Glomerular visceral epithelial cell (primary cell): ENCODE data around the gene AKAP6.
A peak's percentile ranks its signal among the peaks of the same experiment; 100 is the strongest.

Source experiments
- DNase-seq: peaks from one replicate; pipeline ENCODE4 v3.0.0-alpha.2; 2016; ENCODE audit errors: extremely low spot score

The AKAP6 gene

DNA sequence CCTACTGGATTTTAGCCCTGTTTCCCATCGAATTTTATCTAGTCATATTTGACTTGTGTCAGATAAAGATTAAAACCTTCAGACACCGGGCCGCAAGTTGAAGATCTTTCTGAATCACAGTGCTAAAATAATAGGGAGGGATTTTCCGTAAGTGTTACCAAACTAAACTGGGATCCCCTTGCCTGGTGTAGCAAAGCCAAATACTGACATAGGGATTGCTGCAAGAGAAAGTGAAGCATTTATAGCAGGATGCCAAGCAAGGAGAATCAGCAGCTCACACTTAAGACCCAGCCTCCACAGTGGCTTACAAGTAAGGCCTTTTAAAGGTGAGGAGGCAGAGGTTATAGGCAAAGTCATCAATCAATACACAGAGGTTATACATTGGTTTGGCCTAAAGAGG is 147.4 kb downstream of the AKAP6 start:
- DNase-seq, result no peak

DNA sequence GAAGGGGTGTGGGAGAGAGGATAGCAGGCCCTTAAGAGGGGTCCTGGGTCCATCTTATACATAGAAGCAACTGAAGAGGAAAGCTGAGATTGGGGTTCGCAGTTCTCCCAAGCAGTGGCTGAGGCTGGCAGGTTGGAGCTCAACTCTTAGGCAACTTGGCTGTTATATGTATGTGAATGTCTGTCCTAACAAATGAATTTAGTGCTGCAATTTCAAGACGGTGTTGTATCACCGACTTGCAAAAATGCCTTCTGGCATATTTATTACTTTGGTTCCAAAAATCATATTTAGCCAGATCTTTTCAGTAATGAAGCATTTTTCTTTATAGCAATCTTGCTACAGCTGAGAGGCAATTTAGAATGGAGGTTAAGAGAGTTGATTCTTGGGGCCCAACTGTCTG is 148.3 kb downstream of the AKAP6 start:
- DNase-seq, result no peak

DNA sequence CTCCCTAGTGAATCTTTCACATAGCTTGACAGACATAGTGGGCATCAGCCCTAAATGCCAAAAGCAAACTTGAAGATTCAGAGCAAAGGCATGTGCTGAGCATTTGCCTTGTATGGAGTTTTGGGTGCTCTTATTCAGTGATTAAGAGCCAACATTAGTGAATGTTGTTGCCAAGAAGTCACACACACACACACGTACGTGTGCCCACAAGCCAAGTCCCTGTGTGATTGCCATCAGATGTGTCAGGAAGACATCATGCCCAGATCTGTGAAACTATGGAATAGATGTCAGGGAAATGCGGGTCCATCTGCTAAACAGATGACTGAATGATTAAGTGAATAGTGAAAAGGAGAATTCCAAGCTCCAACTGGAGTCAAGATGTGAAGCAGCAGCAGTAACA is 149.0 kb downstream of the AKAP6 start:
- no peak for DNase-seq

DNA sequence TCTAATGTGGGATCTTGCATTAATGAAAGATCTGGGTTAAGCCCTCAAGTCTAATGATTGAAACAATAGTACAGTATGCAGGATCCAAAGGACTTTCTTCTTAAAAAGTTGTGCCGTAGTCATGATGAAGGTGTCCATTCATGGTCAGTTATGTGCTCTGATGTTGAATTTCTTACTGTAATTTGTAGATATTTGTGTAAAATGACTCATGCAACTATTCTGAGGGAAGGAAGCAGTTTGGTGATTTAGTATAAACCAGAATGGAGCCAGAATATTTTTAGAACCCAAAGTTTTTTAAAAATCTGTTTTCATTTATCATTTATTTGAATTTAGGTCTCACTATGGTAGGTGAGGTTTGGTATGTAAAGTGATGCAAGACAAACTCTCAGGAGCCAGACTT is 151.2 kb downstream of the AKAP6 start:
- DNase-seq, result no peak

DNA sequence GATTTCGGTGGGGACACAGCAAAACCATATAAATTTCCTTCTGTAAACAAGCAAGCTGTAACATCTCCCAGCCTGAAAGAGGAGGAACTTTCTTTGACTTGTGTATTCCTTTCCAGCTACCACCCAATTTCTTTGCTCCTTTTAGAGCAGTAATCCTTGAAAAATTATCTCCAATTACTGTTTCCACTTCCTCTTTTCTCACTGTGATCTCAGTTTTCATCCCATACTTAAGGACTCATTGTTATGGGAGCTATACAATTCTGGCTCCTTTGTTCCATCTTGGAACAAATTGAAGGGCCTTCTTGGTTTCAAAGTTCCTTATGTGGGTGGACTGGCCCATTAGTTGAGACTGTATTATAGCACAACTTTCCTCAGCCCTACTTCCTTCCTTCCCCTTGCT is 152.6 kb downstream of the AKAP6 start:
- DNase-seq, result no peak

DNA sequence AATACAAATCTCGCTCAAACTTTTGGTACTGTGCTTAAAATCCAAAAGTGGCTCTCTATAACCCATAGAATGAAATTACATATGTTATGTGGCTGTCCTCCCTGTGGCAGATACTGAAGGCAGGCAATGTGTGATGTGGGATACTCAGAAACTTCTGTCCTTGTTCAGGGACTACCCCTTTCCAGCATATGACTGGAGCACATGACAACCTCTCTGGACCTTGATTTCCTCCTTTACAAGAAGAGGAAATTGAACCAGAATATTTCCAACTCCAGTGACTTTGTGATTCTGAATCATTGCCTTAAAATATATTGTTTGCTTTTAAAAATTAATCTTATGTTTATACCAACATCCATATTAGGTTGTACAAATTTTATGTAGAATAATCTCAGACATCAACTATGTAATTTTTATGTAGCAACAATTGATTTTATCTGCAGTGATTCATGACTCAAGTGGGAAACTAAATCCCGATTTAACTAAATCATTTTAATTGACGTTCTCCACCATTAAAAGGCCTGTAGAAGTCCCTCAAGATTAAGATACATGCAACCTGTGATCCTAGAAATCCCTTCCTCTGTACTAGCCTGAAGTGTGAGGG is 162.4 kb downstream of the AKAP6 start:
- no peak for DNase-seq

DNA sequence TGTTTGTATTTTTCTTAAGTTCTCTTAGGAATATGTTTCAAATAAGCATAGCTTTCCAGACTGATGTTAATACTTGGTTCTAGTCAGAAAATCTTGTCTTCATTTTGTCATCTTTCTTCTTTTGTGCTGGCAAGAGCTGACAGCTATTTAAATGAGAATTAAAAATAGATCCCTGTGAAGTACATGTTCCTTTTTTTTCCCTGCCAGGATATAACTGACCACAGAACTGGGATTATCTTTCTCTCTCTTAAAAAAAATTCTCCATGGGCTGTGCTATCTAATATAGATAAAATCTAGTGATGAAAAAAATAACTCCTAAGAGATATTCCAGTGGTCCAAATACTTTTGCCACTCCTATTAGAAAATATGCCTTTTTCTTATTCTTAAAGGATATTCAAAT is 163.4 kb downstream of the AKAP6 start:
- no peak for DNase-seq

DNA sequence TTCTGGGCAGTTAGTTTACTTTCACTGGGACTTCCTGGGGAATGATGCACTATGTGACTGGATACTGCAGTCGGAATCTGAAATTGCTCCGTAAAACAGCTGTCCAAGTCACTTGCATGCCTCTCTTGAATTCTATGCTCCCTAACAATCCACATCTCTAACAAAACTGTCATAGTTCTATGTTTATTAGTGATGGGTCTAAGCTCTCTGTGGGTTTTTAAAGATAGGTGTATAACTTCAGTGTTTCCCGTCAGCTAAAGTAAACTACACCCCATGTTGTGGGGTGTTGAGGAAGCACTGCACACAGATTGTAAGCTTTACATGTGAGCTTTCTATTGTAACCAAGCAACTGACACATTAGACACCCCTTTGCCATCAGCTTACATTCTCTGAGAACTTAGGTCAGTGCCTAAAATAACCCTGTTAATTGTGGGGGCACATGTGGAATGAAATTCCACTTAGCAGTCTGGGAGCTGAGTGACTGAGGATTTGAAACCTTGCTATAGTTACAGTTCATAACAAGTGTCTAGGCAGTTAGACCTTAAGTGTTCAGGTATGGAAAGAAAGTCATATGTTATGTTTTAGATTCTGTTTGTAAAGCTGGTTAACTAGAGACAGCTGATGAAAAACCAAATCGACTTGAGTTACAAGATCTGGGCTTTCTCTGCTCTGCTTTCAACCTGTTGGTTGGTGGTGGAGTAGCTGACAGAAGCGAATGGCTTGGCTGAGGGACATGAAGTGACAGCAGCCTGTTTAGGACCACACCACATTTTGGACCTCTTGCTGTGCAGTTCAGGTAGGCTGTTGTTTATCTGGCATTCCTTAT is 165.7 kb downstream of the AKAP6 start:
- DNase-seq, result no peak

DNA sequence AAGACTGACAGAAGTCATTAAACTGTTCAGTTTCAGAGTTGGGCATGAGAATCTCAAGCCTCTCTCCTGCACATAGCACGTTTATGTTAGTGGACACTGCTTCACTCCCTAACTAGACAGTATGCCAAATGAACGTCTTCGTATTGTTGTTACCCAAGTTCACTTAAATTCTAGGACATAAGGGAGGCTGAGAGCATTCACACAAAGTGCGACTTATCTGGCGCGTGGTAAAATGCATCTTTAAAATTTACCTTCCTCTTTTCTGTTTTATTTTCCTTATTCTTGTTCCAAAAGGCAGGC is 166.3 kb downstream of the AKAP6 start:
- no peak for DNase-seq

DNA sequence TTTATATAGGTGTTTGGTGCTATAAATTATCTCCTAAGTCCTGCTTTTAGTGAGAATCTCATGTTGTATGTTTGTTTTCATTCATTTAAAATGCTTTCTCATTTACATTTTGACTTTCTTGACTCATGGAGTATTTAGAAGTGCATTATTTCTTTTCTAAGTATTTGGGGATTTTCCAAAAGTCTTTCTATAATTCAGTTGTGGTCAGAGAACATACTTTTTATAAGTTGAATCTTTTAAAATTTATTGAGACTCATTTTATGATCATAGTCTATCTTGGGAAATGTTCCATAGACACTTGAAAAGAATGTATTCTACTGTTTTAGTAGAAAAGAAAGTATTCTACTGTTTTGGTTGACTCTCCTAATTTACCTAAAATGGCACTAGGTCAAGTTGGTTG is 168.2 kb downstream of the AKAP6 start:
- DNase-seq, result no peak

DNA sequence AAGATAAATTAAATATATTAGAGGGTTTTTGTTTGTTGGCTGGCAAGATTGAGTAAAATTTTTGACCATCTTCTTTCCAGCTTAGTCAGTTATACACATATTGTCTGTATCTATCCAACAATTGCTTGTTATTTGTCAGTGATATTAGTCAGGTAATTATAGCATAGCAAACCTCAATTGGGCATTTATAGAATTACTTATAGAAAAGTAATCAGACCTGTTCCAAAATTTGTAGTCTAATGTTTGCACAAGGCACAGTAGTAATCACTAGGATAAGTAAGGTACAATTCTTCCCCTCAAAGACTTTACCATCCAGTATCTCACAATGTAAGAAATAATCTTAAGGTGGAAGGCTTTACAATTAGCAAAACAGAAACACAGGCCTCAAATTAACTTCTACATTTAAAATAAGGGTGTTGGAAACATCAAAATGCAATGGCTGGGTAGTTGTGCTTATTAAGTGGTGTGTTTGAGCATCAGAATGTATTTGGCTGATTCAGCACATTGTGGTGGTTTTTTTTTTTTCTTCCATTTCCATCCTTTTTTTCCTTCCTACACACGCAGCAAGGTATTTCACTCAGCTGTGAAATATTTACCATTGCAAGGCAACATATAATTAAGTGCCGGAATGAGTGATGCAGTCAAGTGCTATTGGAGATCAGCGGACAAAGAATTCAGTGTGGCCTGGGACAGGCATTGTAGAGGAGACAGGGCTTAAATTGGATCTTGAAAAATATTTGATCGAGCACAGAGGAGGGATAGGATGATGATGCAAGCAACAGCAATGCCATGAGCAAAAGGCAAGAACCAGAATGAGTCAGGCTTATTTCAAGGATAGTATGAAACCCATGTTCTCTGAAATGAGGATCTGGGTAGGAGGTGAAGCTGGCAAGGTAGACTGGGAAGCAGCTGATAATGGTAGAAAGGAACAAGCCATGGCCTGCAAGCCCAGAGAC is 178.2 kb downstream of the AKAP6 start:
- no peak for DNase-seq

DNA sequence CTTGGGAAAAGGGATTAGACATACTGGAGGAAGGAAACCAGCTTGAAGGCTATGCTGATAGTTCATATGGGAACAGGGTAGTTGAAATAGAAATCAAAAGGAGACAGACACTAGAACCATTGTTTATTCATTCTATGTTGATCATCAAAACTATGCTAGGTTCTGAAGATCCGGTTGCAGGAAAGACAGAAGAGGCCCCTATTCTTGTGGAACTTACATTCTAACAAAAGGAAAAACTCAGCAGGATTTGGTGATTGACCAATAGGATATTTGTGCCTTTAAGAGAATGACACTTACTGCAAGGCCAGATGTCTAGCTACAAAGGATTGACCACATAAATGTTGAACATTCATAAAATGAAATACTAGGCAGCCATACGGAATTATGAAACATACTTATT is 179.2 kb downstream of the AKAP6 start:
- DNase-seq, result no peak

DNA sequence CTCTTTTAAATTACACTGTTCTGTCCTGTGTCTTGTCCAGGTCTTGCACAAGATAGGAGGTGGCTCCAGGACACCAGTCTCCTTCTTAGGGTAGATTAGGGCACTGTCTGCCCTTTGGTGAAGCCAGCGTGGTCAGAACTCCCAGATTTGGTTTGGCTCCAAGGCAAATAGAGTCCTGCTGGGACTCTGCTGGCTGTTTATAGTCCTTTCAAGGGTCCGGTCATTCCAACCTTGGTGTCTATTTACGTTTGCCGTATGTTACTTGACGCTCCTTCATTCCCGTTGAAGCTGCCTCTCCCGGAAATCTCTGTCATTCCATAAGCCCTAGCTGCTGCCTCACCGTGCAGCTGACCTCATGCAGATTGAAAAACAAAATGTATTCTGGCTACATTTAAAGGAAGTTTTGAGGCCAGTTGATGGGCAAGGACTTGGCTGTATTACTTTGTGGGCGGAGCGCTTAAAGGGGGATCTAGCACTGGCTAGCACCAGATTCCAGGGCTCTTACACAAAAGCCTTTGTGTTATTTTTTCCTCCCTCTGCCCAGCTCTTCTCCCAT is 180.6 kb downstream of the AKAP6 start:
- peak; percentile 17 for DNase-seq

DNA sequence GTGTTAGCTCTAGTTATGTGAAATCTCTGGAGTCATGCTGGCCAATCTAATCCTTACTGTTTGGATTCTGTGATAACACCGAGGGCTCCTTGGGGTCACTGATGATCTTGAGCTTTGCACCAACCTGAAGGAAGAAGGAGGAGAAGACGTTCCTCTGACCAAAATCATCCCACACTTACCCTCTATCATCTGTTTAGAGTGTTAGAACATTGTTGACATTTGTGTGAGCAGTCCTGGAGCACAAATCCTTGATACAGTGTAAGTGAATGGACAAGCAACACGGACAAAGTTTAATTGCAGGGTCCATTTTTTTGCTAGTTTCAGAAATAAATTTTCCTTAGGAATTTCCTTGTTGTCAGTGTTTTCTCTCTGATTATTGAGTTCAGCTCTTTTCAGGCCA is 181.7 kb downstream of the AKAP6 start:
- DNase-seq, result no peak

DNA sequence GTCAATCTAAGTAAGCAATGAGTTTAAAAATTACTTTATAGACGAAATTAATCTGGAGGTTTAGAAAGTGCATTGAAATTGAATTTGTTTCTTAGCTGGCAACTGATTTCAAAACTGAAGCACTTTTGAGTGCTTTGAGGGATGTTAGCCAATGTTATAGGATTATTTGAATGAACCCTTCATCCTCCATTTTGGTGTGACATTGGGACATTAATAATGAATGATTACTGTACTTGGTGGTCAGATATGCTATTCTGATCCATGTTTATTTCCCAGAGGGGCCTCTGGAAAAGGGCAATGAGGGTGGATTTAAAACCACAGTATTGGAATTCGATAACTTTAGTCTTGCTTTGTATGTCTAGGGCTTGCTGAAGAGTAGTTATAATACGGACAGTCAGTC is 183.2 kb downstream of the AKAP6 start:
- DNase-seq, result no peak

DNA sequence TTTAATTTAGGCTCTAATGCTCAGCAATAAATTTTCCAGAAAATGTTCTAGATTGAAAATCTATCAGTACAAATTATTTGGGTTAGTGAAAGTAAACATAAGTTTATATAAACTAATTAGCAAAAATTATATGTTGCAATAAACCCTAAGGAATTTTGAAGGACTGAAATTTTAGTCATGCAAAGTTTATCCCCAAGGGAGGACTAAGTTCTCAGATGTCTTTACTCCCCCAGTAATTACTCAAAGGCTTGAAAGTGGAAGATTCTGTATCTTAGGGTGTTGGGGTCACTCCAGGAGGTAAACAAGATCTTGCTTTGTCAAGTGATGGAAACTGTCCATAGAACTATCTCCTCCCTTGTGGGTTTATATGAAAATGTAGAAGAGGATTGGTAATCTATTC is 183.7 kb downstream of the AKAP6 start:
- DNase-seq, result no peak

DNA sequence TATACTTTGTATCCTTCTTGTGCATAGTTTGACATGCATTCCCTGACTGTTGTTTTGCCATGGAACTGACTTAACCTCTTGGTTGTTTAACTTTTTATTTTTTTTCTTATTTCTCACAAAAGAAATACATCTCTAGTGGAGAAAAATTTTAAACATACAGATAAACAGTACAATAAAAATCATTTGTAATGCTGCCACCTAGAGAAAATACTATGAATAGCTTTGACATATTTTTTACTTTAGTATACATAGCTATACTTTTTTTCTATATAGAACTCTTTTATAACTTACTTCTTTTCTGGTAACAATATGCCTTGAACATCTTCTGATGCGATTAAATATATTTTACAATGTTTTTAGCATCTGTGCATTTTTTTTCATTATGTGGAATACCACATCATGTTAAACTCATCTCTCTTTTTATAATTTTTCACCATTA is 184.5 kb downstream of the AKAP6 start:
- DNase-seq, result no peak

DNA sequence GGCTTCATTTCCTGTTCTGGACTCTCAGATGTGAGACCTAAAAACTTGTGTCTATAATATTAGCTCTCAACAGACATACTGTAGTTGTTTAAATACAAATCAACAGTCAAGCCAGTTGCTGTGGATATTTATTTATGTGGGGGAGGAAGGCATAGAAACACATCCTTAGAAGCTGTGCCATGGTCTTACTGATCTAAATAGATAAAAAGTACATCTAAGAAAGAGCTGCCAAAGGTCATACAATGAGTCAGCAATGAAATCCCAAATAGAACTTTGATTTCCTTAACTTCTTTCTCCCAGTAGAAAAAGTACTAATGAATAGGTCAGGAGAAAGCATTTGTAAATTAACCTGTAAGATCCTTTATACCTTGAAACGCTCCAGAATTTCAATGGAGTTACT is 185.1 kb downstream of the AKAP6 start:
- DNase-seq, result no peak

DNA sequence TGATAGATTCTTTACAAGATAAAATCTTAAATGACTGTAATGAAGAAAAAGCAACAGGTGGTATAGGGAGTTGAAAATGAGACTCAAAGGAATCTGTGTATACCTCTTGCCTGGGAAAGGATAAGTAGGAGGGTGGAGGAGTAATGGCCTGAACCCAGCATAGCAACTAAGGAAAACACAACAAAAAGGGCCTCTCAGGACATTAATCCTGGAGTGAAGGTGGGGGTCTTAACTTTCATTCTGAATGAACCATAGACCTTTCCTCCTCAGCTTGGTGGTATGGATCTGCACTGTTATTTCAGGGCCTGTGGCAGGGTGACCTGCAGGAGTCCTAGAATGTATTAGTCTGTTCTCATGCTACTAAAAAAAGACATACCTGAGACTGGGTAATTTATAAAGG is 185.6 kb downstream of the AKAP6 start:
- no peak for DNase-seq

DNA sequence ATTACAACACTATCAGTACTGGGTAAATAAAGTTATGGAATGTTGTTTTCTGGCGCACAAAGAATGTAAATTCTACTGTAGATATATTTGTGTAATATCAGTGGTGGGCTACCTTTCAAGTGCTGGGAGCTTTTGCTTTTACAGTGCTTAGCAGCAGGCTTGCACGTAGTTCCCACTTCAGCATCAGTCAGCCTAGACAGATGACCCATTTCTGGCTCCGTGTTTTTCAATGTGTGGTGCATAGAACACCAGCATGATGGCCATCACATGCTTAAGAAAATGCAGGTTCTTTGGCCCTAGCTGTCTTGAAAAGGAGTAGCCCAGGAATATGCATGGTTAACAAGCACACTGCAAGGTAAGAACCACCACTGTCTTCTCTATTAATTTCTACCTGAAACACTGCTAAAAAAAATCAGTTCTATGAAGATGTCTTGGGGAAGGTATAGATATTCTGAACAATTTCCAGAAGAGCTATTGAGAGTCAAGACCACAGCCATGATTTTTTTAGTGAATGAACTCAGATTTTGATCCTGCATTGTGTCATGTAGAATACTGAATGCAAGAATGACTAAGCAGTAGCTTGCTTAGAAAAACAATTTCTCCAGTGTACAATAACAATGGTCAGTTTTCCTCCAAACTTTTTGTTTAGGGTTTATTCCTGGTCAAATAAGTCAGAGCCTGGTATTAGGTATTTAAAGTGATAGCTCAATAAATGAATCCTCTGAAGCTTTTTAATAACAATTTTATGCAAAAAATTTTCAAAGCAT is 195.7 kb downstream of the AKAP6 start:
- no peak for DNase-seq

DNA sequence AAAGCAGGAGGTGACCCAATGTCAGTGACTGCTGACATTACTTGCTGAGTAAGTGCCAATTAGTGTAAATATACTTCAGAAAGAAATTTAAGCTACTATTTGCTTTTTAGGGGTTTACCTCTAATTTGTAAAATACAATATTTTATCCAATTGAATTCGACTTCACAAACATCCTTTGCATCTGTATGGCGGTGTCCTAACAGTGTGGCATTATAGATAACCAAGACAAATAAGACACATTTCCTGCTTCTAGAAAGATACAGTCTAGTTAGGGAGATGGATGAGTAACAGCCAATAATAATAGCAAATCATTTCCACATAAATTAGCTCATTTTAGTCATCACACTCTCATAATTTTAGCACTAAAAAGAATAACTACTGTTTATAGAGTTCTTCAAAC is 196.5 kb downstream of the AKAP6 start:
- no peak for DNase-seq

DNA sequence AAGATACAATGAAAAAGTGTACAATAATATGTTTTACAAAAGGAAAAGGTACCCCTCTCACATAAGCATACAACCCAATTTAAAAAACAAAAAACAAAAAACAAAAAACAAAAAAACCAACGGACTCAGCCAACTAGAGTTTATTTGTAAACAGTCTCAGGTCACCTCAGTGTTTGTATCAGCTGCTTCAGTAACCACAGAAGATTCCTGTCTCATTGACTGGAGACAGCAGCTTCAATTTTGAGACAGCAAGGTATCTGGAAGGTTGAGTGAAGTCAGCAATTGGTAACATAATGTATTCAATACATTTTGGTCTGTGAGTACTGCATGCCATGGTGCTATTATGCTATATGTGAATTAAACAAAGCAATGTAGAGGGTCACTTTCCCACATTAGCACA is 201.7 kb downstream of the AKAP6 start:
- DNase-seq, result no peak
